ENCODE results near the gene ATP8A2.
"Not testable (repeated sequence)": the region's sequence is repeated elsewhere in the genome, so short reads cannot be mapped to it uniquely, and the experiment has no call there.

ATP8A2 gene

DNA sequence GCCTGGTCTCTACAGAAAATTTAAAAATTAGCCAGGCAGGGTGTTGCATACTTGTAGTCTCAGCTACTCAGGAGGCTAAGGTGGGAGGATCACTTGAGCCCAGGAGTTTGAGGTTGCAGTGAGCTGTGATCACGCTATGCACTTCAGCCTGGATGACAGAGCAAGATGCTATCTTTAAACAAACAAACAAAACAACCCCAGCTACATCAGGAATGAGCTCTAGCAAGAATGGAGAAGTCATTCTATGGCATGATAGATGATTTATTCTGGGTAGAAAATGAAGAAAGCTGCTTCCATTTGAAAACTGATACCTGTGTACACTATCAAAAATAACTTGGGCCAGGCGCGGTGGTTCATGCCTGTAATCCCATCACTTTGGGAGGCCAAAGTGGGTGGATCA lies 695.8 kb downstream of the ATP8A2 start:
- 91 to 92% methylated on average over 2 to 3 of the region's 3 CpGs for WGBS, 2 experiments

DNA sequence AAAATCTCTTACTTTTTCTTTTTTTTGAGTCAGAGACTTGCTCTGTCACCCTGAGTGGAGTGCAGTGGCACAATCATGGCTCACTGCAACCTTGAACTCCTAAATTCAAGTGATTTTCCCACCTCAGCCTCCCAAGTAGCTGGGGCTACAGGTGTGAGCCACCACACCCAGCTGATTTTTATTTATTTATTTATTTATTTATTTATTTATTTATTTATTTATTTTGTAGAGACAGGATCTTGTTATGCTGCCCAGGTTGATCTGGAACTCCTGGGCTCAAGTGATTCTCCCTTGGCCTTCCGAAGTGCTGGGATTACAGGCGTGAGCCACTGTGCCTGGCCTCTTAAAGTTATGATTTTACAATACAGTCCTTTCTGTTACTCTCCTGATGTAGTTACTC lies 696.6 kb downstream of the ATP8A2 start:
- not testable (repeated sequence) for H3K4me3 ChIP-seq (ENCODE audit: insufficient read depth, low read depth, low read length); H3K9me3 ChIP-seq (ENCODE audit: control insufficient read depth, low read length); H3K36me3 ChIP-seq (ENCODE audit: control insufficient read depth, insufficient read depth, low read length); H3K4me1 ChIP-seq (ENCODE audit: control insufficient read depth, insufficient read depth, low read length); H3K27ac ChIP-seq (ENCODE audit: insufficient read depth, low read depth, low read length, poor library complexity, severe bottlenecking); H3K27me3 ChIP-seq (ENCODE audit: control insufficient read depth, insufficient read depth, low read length, poor library complexity, severe bottlenecking)
- WGBS, 2 experiments, result 91 to 92% methylated on average over 2 of the region's 2 CpGs

More for the DNA sequence above, 695.8 kb downstream of the ATP8A2 start:
- H3K27ac ChIP-seq (ENCODE audit: insufficient read depth, low read depth, low read length, poor library complexity, severe bottlenecking), result no peak overlapping the region
- no peaks in the 10 kb centered on the region for H3K4me1 ChIP-seq (ENCODE audit: control insufficient read depth, insufficient read depth, low read length)
- no peaks in the 10 kb centered on the region for H3K36me3 ChIP-seq (ENCODE audit: control insufficient read depth, insufficient read depth, low read length)
- no peak overlapping the region for H3K4me3 ChIP-seq (ENCODE audit: insufficient read depth, low read depth, low read length)
- no peaks in the 10 kb centered on the region for H3K27me3 ChIP-seq (ENCODE audit: control insufficient read depth, insufficient read depth, low read length, poor library complexity, severe bottlenecking)
- no peaks in the 10 kb centered on the region for H3K9me3 ChIP-seq (ENCODE audit: control insufficient read depth, low read length)

DNA sequence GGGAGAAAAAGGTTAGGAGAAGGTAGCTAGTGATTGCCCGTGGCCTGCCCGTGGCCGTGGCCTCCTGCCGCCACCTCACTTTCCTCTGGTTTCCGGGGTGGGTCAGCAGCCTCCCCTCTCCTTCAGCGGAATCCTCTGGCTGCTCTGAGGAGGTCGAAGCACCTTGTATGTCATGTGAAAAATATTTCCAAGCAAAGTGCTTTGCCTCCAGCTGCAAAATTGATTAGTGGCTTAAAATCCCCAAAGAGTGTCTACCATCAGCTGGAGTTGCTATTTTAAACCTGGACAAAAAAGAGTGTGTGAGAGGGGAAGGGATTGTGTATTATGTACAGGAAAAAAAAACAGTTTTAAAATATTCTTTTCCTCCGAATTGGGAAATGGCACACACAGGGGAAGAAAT lies 697.9 kb downstream of the ATP8A2 start:
- H3K4me1 ChIP-seq (ENCODE audit: control insufficient read depth, insufficient read depth, low read length); H3K9me3 ChIP-seq (ENCODE audit: control insufficient read depth, low read length); H3K36me3 ChIP-seq (ENCODE audit: control insufficient read depth, insufficient read depth, low read length); H3K27me3 ChIP-seq (ENCODE audit: control insufficient read depth, insufficient read depth, low read length, poor library complexity, severe bottlenecking); H3K4me3 ChIP-seq (ENCODE audit: insufficient read depth, low read depth, low read length); H3K27ac ChIP-seq (ENCODE audit: insufficient read depth, low read depth, low read length, poor library complexity, severe bottlenecking): not testable (repeated sequence)
- 96 to 97% methylated on average over 7 of the region's 8 CpGs for WGBS, 2 experiments

DNA sequence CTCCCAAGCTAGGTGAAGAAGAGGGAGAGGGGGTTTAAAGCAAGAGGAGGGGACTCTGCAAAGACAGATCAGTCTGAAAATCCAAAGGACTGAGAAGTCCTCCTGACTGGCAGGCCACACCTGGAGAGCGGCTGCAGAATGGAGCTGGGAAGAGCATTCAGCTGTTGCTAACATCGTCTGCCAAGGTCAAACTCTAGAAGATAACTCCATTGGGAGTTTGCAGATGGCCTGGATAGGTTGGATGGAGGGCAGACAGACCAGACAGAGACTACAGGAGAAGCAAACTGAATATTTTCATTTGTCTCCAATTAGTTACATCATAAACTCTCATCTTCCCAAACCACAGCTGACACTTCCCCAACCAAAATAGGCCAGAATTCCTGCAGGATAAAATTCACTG lies 699.9 kb downstream of the ATP8A2 start:
- Histone ChIP-seq H3K4me1 (ENCODE audit: control insufficient read depth, insufficient read depth, low read length) (no peaks in the 10 kb centered on the region), H3K36me3 (ENCODE audit: control insufficient read depth, insufficient read depth, low read length) (no peaks in the 10 kb centered on the region), H3K27ac (ENCODE audit: insufficient read depth, low read depth, low read length, poor library complexity, severe bottlenecking) (no peak overlapping the region), H3K27me3 (ENCODE audit: control insufficient read depth, insufficient read depth, low read length, poor library complexity, severe bottlenecking) (no peaks in the 10 kb centered on the region), H3K4me3 (ENCODE audit: insufficient read depth, low read depth, low read length) (no peak overlapping the region), H3K9me3 (ENCODE audit: control insufficient read depth, low read length) (no peaks in the 10 kb centered on the region)
- 86 to 91% methylated on average over 2 of the region's 2 CpGs for WGBS, 2 experiments

DNA sequence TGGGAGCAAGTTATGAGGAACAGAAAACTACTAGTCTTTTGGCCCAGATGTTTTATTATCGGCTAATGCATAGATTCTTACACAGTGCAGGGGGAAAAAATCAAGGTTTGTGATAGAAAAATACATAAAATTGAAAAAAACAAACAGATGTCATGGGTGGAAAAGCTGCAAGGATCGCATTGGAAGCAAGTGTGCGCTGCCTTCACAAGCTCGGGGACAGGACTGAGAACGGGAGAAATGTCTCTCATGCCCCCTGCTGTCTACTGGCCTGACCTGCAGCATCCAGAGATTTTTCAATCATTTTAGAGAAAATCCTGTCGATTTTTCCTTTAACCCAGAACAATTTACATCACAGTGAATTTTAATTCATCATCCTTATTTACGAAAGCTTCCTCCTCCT lies 700.6 kb downstream of the ATP8A2 start:
- H3K27ac ChIP-seq (ENCODE audit: insufficient read depth, low read depth, low read length, poor library complexity, severe bottlenecking); H3K4me1 ChIP-seq (ENCODE audit: control insufficient read depth, insufficient read depth, low read length); H3K36me3 ChIP-seq (ENCODE audit: control insufficient read depth, insufficient read depth, low read length); H3K9me3 ChIP-seq (ENCODE audit: control insufficient read depth, low read length); H3K27me3 ChIP-seq (ENCODE audit: control insufficient read depth, insufficient read depth, low read length, poor library complexity, severe bottlenecking); H3K4me3 ChIP-seq (ENCODE audit: insufficient read depth, low read depth, low read length): not testable (repeated sequence)
- 43 to 78% methylated on average over 1 to 2 of the region's 7 CpGs for WGBS, 2 experiments

DNA sequence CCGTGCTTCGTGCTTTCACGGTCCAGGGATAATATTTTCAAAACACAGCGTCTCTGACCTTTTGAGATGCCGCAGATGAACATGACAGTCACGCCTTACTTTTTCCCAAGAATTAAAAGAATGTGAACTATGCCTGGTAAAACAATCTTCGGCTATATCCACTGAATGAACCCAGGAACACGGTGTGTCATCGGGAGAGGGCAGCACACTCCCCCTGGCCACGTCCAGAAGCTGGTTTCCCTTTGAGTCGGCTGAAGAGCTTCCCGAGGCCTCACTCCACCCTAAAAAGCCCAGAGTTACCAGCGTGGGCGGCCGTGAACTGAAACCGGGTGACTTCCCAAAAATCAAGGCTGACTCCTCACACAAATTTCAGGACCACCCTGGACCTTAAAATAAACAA lies 702.9 kb downstream of the ATP8A2 start:
- Histone ChIP-seq H3K36me3 (ENCODE audit: control insufficient read depth, insufficient read depth, low read length) (no peaks in the 10 kb centered on the region), H3K27ac (ENCODE audit: insufficient read depth, low read depth, low read length, poor library complexity, severe bottlenecking) (no peak overlapping the region), H3K4me3 (ENCODE audit: insufficient read depth, low read depth, low read length) (no peak overlapping the region), H3K27me3 (ENCODE audit: control insufficient read depth, insufficient read depth, low read length, poor library complexity, severe bottlenecking) (no peaks in the 10 kb centered on the region), H3K4me1 (ENCODE audit: control insufficient read depth, insufficient read depth, low read length) (no peaks in the 10 kb centered on the region), H3K9me3 (ENCODE audit: control insufficient read depth, low read length) (no peaks in the 10 kb centered on the region)
- WGBS, 2 experiments, result 78% methylated on average over 16 of the region's 16 CpGs

Data from ectodermal cell (in vitro differentiated cells).